Measurements from ENCODE around the gene HSBP1L1. TPM values are rescaled to one million over a fixed set of nuclear protein-coding genes. Genes with fewer than 3 reads are reported as not detected.

Gene HSBP1L1
- total RNA-seq, 1 donor = 22.0 TPM

GRCh38 chr18:79944126-79944731 lies 20.2 kb upstream of the HSBP1L1 start:
- DNase-seq (ENCODE audit: low read depth) = no peak
- no peak overlapping the region for H3K4me3 ChIP-seq (ENCODE audit: low read depth, low read length)
- TF ChIP-seq CTCF (IDR thresholded peaks at IDR 0.05; ENCODE audit: insufficient read depth, low read depth, low read length) = no peak

- no peak overlapping the region for H3K4me3 ChIP-seq (ENCODE audit: low read depth, low read length)
- DNase-seq (ENCODE audit: low read depth) = no peak
- no peak for TF ChIP-seq CTCF (IDR thresholded peaks at IDR 0.05; ENCODE audit: insufficient read depth, low read depth, low read length)
Measured at GRCh38 chr18:79944746-79945117, 19.7 kb upstream of the HSBP1L1 start.

- no peak overlapping the region for H3K4me3 ChIP-seq (ENCODE audit: low read depth, low read length)
- TF ChIP-seq CTCF (IDR thresholded peaks at IDR 0.05; ENCODE audit: insufficient read depth, low read depth, low read length) = no peak
- no peak for DNase-seq (ENCODE audit: low read depth)
Measured at GRCh38 chr18:79945118-79946042, 19.1 kb upstream of the HSBP1L1 start.

- TF ChIP-seq CTCF (IDR thresholded peaks at IDR 0.05; ENCODE audit: insufficient read depth, low read depth, low read length) = no peak
- no peak for DNase-seq (ENCODE audit: low read depth)
Measured at GRCh38 chr18:79947054-79947755, 17.2 kb upstream of the HSBP1L1 start.

GRCh38 chr18:79947881-79948610 lies 16.4 kb upstream of the HSBP1L1 start:
- no peak for DNase-seq (ENCODE audit: low read depth)
- TF ChIP-seq CTCF (IDR thresholded peaks at IDR 0.05; ENCODE audit: insufficient read depth, low read depth, low read length) = no peak
- no peak overlapping the region for H3K4me3 ChIP-seq (ENCODE audit: low read depth, low read length)

More at GRCh38 chr18:79947054-79947755, 17.2 kb upstream of the HSBP1L1 start:
- no peak overlapping the region for H3K4me3 ChIP-seq (ENCODE audit: low read depth, low read length)

GRCh38 chr18:79948719-79949411 lies 15.6 kb upstream of the HSBP1L1 start:
- H3K4me3 ChIP-seq (ENCODE audit: low read depth, low read length) = no peak overlapping the region
- no peak for TF ChIP-seq CTCF (IDR thresholded peaks at IDR 0.05; ENCODE audit: insufficient read depth, low read depth, low read length)
- no peak for DNase-seq (ENCODE audit: low read depth)
